Activated naive CD4-positive, alpha-beta T cell treated with anti-CD3 and anti-CD28 coated beads, Interleukin-2, amount 50 U/mL, for 16 hours (primary cell): ENCODE measurements around the gene BBS1.
"Not testable (repeated sequence)": the region's sequence is repeated elsewhere in the genome, so short reads cannot be mapped to it uniquely, and the experiment has no call there.

Experiments used
- DNase-seq: peaks from one replicate; pipeline ENCODE4 v3.0.0-alpha.2; 2020

The BBS1 gene

DNA sequence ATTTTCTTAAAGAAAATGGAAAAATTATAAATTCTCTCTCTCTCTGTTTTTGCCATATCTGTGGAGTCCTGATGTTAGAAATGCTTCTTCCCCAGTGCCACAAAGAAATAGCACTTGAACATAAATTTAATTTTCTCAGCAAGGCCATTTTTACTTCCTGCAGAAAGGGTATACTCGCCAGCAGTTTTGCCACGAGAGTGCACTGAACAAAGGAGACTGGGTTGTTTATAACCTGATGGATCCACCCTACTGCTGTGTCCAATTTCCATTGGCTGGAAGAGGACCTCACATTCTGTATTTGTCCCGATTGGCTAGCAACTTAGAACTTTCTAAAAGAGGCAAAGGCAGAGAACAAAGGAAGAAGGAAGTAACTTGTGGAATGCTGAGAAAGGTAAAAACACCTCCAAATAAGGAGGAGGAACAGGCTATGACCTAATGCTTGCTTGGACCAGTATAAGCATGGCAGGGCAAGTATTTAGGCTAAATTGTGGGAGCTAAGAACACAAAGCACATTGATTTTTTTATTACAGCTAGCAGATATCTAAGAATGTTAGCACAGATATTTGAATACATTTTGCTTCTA, 72.2 kb downstream of the BBS1 start:
- not testable (repeated sequence) for DNase-seq
